HG03108 (cell line): ENCODE data around the gene ACTG1.

ENCODE experiments used
- ATAC-seq: cut with Tn5 transposase; IDR thresholded peaks from one replicate; pipeline ENCODE4 v1.9.1; 2021; ENCODE audit warnings: moderate library complexity; ENCODE audit not compliant: unreplicated experiment

Gene ACTG1

GRCh38 chr17:81499601-81499970, 13.0 kb downstream of the ACTG1 start:
- ATAC-seq, result no peak

GRCh38 chr17:81498953-81499600, 13.5 kb downstream of the ACTG1 start:
- ATAC-seq, result no peak

- no peak for ATAC-seq
Measured at GRCh38 chr17:81494626-81495377, 17.8 kb downstream of the ACTG1 start.

- ATAC-seq, result no peak
Measured at GRCh38 chr17:81493198-81494038, 19.2 kb downstream of the ACTG1 start.

- no peak for ATAC-seq
Measured at GRCh38 chr17:81492706-81493105, 19.9 kb downstream of the ACTG1 start.

GRCh38 chr17:81492202-81492601, 20.4 kb downstream of the ACTG1 start:
- no peak for ATAC-seq

- ATAC-seq, result no peak
Measured at GRCh38 chr17:81491761-81492160, 20.8 kb downstream of the ACTG1 start.

GRCh38 chr17:81491181-81491581, 21.4 kb downstream of the ACTG1 start:
- ATAC-seq, result no peak

GRCh38 chr17:81489998-81490992, 22.3 kb downstream of the ACTG1 start:
- no peak for ATAC-seq

- no peak for ATAC-seq
Measured at GRCh38 chr17:81489012-81489997, 23.3 kb downstream of the ACTG1 start.

GRCh38 chr17:81488276-81488860, 24.2 kb downstream of the ACTG1 start:
- no peak for ATAC-seq

- ATAC-seq, result no peak
Measured at GRCh38 chr17:81487487-81488275, 24.9 kb downstream of the ACTG1 start.

GRCh38 chr17:81487089-81487486, 25.5 kb downstream of the ACTG1 start:
- ATAC-seq, result no peak

- no peak for ATAC-seq
Measured at GRCh38 chr17:81486199-81486810, 26.3 kb downstream of the ACTG1 start.

GRCh38 chr17:81484195-81484979, 28.2 kb downstream of the ACTG1 start:
- ATAC-seq, result no peak

- ATAC-seq, result no peak
Measured at GRCh38 chr17:81483862-81484194, 28.8 kb downstream of the ACTG1 start.
